GM23248 (cell line): ENCODE measurements around the gene FAM151A.

Source experiments
- EZH2 ChIP-seq: fragments of 200-600 bp; sonication (generic); IDR thresholded peaks from 2 replicates; pipeline ENCODE4 v1.6.1; 2018; ENCODE audit warnings: antibody characterized with exemption, mild to moderate bottlenecking; ENCODE audit not compliant: insufficient read depth, poor library complexity, severe bottlenecking
- EZH2phosphoT487 ChIP-seq: fragments of 200-600 bp; sonication (generic); IDR thresholded peaks from 2 replicates; pipeline ENCODE4 v1.6.1; 2018; ENCODE audit warnings: antibody characterized with exemption, moderate library complexity, mild to moderate bottlenecking, low read depth; ENCODE audit not compliant: insufficient read depth

DNA sequence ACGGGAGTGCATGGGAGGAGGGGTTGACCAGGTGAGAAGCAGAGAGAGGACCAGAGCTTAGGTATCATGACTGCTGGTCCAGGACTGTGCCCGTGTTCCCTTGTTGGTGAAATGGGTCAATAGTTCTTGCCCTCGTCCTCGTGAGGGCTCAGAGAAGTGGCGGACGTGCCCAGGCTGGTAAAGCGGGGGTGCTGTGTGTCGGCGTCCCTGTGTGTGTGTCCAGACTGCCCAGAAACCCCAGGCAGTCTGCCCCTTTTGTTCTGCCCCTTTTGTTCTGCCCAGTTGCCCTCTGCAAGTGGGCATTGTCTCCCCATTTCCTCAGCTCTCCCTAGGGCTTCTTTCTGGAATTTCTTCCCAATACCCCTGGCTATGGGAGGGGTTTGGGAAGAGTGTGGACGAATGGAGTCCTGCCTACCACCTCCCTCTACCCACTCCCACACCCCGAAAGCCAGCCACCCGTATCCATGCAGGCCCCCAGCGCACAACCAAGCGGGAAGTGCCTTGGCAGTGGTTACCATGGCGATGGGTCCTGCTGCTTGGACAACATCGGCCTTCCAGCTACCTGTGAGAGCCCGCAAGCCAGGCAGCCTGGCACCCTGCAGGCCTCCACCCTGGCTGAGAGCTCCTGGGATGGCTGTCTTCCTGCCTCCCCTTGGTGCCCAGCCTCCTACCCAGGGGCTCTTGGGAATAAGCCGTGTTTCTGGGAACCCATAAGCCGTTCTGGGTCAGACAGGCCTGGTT is 40.6 kb downstream of the FAM151A start:
- TF ChIP-seq EZH2 (no peak), EZH2phosphoT487 (no peak)
